Measurements from ENCODE around the gene RAB44. TPM values are rescaled to one million over a fixed set of nuclear protein-coding genes. Genes with fewer than 3 reads are reported as not detected.
"Not testable (repeated sequence)": the region's sequence is repeated elsewhere in the genome, so short reads cannot be mapped to it uniquely, and the experiment has no call there.

The RAB44 gene, protein sequence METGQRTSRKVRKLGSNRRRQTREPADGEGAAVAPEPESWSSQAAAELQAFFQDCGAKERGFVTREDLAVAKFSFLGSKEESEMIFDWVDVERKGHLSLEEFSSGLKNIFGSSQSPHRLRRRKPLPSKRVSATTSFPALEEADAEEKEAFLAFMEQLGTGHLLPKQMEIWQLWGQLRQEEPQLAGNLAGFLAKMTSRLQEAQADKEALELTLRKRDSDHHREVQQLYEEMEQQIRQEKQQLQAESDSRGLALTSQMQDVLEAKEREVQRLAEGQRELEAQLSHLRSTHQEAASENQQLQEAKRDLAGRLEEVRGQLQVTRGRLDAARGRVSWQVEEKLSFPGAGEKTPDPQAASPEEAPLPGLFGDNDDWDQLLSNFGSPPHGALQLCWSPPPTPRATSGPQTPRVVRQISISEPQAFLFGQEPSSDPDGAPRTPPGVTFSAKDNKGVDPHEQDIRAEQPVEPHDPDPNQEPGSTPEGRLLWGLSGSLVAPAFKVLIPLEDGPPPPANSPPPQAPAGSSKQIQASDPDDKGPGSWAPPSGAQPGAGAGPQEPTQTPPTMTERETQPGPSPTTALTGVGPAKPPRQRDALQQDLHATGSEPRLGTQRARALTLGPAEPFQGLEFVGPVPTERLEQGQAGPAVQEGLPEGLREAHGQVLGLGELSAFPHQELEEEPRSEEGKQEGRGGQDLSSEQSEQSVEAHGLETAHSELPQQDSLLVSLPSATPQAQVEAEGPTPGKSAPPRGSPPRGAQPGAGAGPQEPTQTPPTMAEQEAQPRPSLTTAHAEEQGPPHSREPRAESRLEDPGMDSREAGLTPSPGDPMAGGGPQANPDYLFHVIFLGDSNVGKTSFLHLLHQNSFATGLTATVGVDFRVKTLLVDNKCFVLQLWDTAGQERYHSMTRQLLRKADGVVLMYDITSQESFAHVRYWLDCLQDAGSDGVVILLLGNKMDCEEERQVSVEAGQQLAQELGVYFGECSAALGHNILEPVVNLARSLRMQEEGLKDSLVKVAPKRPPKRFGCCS
- total RNA-seq, result under 1 TPM; 0.06 to 0.59 TPM
- polyA plus RNA-seq (ENCODE audit: insufficient read length in 2 of 2), result under 1 TPM in 1 of 2 donors, not detected in 1; 0.05 TPM
- long read RNA-seq, donor 1, result 0 reads
- long read RNA-seq, donor 2, result 0 reads
- long read RNA-seq, donor 3, result 0 reads
- long read RNA-seq, donor 4, result 0 reads

GRCh38 chr6:36697481-36697903 is at the start of gene RAB44:
Gene RAB44 (plus strand): TSS chr6:36697826. CDS start chr6:36704236, 6,410 bp downstream.
- Histone ChIP-seq H3K27ac (ENCODE audit: low read depth, low read length) (no peak within 1 kb of the TSS), H3K4me3 (ENCODE audit: low read depth, low read length) (no peak within 1 kb of the TSS), H3K4me1 (ENCODE audit: control insufficient read depth, insufficient read depth, low read length) (peaks cover 4% of the 10 kb centered on the region), H3K27me3 (ENCODE audit: control insufficient read depth, insufficient read depth, low read length) (no peaks in the 10 kb centered on the region), H3K36me3 (ENCODE audit: control insufficient read depth, insufficient read depth, low read length) (no peaks in the 10 kb centered on the region), H3K9me3 (ENCODE audit: control insufficient read depth, insufficient read depth, low read length) (no peaks in the 10 kb centered on the region)
- WGBS (ENCODE audit: insufficient coverage), result 93% methylated on average over 7 of the region's 7 CpGs
- no peak for DNase-seq (ENCODE audit: low read depth in 4 of 6, low spot score in 6 of 6)

DNA sequence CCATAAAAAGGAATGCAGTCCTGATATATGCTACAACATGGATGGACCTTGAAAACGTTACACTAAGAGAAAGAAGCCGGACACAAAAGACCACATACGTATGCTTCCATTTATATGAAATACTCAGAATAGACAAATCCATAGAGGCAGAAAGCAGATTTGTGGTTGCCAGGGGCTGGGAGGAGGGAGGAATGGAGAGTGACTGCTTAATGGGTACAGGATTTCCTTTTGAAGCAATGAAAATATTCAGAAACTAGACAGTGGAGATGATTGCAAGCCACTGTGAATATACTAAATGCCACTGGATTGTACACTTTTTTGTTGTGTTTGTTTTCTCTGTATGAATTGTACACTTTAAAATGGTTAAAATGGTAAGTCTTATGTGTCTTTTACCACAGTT is 48.5 kb upstream of the RAB44 start:
- Histone ChIP-seq H3K36me3 (ENCODE audit: control insufficient read depth, insufficient read depth, low read length) (no peaks in the 10 kb centered on the region), H3K4me1 (ENCODE audit: control insufficient read depth, insufficient read depth, low read length) (peaks cover 7% of the 10 kb centered on the region), H3K4me3 (ENCODE audit: low read depth, low read length) (no peak overlapping the region), H3K27me3 (ENCODE audit: control insufficient read depth, insufficient read depth, low read length) (no peaks in the 10 kb centered on the region), H3K9me3 (ENCODE audit: control insufficient read depth, insufficient read depth, low read length) (no peaks in the 10 kb centered on the region), H3K27ac (ENCODE audit: low read depth, low read length) (no peak overlapping the region)
- WGBS (ENCODE audit: insufficient coverage), result no CpG with 5 or more reads among the region's 3 CpGs
- no peak for DNase-seq (ENCODE audit: low read depth in 4 of 6, low spot score in 6 of 6)

- Histone ChIP-seq H3K4me3 (ENCODE audit: low read depth, low read length) (no peak overlapping the region), H3K36me3 (ENCODE audit: control insufficient read depth, insufficient read depth, low read length) (no peaks in the 10 kb centered on the region), H3K27ac (ENCODE audit: low read depth, low read length) (no peak overlapping the region), H3K9me3 (ENCODE audit: control insufficient read depth, insufficient read depth, low read length) (no peaks in the 10 kb centered on the region), H3K4me1 (ENCODE audit: control insufficient read depth, insufficient read depth, low read length) (peaks cover 7% of the 10 kb centered on the region), H3K27me3 (ENCODE audit: control insufficient read depth, insufficient read depth, low read length) (no peaks in the 10 kb centered on the region)
- 87% methylated on average over 10 of the region's 13 CpGs for whole genome bisulfite sequencing (ENCODE audit: insufficient coverage)
- DNase-seq (ENCODE audit: low read depth in 4 of 6, low spot score in 6 of 6), result no peak
These were observed 47.7 kb upstream of the RAB44 start for GRCh38 chr6:36649701-36650484.

GRCh38 chr6:36650848-36651478 is 46.7 kb upstream of the RAB44 start:
- H3K36me3 ChIP-seq (ENCODE audit: control insufficient read depth, insufficient read depth, low read length), result no peaks in the 10 kb centered on the region
- no peaks in the 10 kb centered on the region for H3K9me3 ChIP-seq (ENCODE audit: control insufficient read depth, insufficient read depth, low read length)
- no peaks in the 10 kb centered on the region for H3K27me3 ChIP-seq (ENCODE audit: control insufficient read depth, insufficient read depth, low read length)
- no peak overlapping the region for H3K27ac ChIP-seq (ENCODE audit: low read depth, low read length)
- H3K4me3 ChIP-seq (ENCODE audit: low read depth, low read length), result no peak overlapping the region
- no peak for DNase-seq (ENCODE audit: low read depth in 4 of 6, low spot score in 6 of 6)
- H3K4me1 ChIP-seq (ENCODE audit: control insufficient read depth, insufficient read depth, low read length), result peaks cover 7% of the 10 kb centered on the region
- WGBS (ENCODE audit: insufficient coverage), result no CpG with 5 or more reads among the region's 2 CpGs

DNA sequence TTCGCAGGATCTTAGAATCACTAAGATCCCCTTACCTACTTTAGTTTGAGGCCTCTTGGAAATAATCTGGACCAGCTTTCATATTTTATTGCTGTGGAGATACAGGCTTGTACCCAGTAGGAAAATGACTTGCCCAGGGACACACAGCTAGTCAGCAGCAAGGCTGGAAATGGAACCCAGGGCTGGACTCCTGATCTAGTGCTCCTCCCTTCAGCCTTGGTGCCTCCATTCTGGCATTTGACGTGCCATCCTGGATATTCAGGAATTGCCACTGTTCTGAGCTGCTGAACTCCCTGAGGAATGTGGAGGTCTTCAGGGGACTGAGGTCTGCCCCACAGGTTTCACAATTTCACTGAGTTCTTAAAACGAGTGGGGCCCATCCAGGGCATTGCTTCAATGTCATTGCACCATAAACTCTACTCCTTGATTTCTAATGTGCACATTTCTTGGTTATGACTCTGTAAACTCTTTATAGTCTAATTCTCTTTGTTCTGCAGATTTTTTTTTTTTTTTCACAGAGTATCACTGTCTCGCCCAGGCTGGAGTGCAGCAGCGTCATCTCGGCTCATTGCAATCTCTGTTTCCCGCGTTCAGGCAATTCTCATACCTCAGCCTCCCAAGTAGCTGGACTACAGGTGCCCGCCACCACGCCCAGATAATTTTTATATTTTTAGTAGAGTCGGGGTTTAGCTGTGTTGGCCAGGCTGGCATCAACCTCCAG is 45.8 kb upstream of the RAB44 start:
- Histone ChIP-seq H3K4me1 (ENCODE audit: control insufficient read depth, insufficient read depth, low read length) (peaks cover 7% of the 10 kb centered on the region), H3K27ac (ENCODE audit: low read depth, low read length) (no peak overlapping the region), H3K27me3 (ENCODE audit: control insufficient read depth, insufficient read depth, low read length) (no peaks in the 10 kb centered on the region), H3K4me3 (ENCODE audit: low read depth, low read length) (no peak overlapping the region), H3K36me3 (ENCODE audit: control insufficient read depth, insufficient read depth, low read length) (no peaks in the 10 kb centered on the region), H3K9me3 (ENCODE audit: control insufficient read depth, insufficient read depth, low read length) (no peaks in the 10 kb centered on the region)
- 90% methylated on average over 3 of the region's 11 CpGs for WGBS (ENCODE audit: insufficient coverage)
- no peak for DNase-seq (ENCODE audit: low read depth in 4 of 6, low spot score in 6 of 6)

DNA sequence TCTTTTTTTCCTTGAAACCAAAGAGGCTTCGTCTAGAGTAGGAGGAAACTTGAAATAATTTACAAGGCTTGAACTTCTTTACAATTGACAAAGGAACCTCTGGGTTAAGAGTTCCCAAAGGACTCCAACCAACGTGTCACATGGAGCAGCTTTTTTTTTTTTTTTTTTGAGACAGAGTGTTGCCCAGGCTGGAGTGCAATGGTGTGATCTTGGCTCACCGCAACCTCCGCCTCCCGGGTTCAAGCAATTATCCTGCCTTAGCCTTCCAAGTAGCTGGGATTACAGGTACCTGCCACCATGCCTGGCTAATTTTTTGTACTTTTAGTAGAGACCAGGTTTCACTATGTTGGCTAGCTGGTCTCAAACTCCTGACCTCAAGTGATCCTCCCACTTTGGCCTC is 43.2 kb upstream of the RAB44 start:
- WGBS (ENCODE audit: insufficient coverage), result no CpG with 5 or more reads among the region's 5 CpGs
- H3K4me3 ChIP-seq (ENCODE audit: low read depth, low read length); H3K36me3 ChIP-seq (ENCODE audit: control insufficient read depth, insufficient read depth, low read length); H3K4me1 ChIP-seq (ENCODE audit: control insufficient read depth, insufficient read depth, low read length); H3K27me3 ChIP-seq (ENCODE audit: control insufficient read depth, insufficient read depth, low read length); H3K27ac ChIP-seq (ENCODE audit: low read depth, low read length); H3K9me3 ChIP-seq (ENCODE audit: control insufficient read depth, insufficient read depth, low read length); DNase-seq (ENCODE audit: low read depth in 4 of 6, low spot score in 6 of 6): not testable (repeated sequence)

- WGBS (ENCODE audit: insufficient coverage), result 75% methylated on average over 1 of the region's 6 CpGs
- Histone ChIP-seq H3K4me3 (ENCODE audit: low read depth, low read length) (no peak overlapping the region), H3K27ac (ENCODE audit: low read depth, low read length) (no peak overlapping the region), H3K9me3 (ENCODE audit: control insufficient read depth, insufficient read depth, low read length) (no peaks in the 10 kb centered on the region), H3K36me3 (ENCODE audit: control insufficient read depth, insufficient read depth, low read length) (no peaks in the 10 kb centered on the region), H3K27me3 (ENCODE audit: control insufficient read depth, insufficient read depth, low read length) (peaks cover 3% of the 10 kb centered on the region), H3K4me1 (ENCODE audit: control insufficient read depth, insufficient read depth, low read length) (peaks cover 2% of the 10 kb centered on the region)
- no peak for DNase-seq (ENCODE audit: low read depth in 4 of 6, low spot score in 6 of 6)
These were observed 42.4 kb upstream of the RAB44 start for GRCh38 chr6:36655085-36655724.

DNA sequence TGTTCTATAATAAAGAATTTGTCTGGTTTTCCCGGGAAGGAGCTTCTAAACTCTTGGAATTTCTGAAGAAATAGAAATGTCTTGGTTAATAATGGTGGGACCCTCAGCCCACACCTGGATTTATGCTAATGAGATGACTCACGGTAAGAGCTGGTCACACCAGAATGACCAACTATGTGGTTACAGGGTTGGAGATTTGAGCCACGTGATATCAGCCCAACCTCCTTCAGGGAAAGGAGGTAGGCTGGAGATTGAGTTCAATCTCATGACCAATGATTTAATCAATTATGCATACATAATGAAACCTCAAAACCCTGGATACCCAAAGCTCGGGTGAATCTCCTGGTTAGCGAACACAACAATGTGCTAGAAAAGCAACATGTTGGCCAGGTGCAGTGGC is 41.2 kb upstream of the RAB44 start:
- H3K27me3 ChIP-seq (ENCODE audit: control insufficient read depth, insufficient read depth, low read length), result peaks cover 8% of the 10 kb centered on the region
- H3K36me3 ChIP-seq (ENCODE audit: control insufficient read depth, insufficient read depth, low read length), result no peaks in the 10 kb centered on the region
- no CpG with 5 or more reads among the region's 5 CpGs for WGBS (ENCODE audit: insufficient coverage)
- no peak for DNase-seq (ENCODE audit: low read depth in 4 of 6, low spot score in 6 of 6)
- H3K9me3 ChIP-seq (ENCODE audit: control insufficient read depth, insufficient read depth, low read length), result no peaks in the 10 kb centered on the region
- H3K4me1 ChIP-seq (ENCODE audit: control insufficient read depth, insufficient read depth, low read length), result peaks cover 11% of the 10 kb centered on the region
- H3K4me3 ChIP-seq (ENCODE audit: low read depth, low read length), result no peak overlapping the region
- no peak overlapping the region for H3K27ac ChIP-seq (ENCODE audit: low read depth, low read length)

Data from spinal cord (tissue), 10 donors.